Pancreas (tissue), 10 donors: ENCODE results near the gene KCMF1. TPM values are rescaled to one million over a fixed set of nuclear protein-coding genes. Genes with fewer than 3 reads are reported as not detected.

Experiments
- ATAC-seq, 4 donors: fragments of 200-7000 bp; cut with Tn5 transposase; one replicate each; pipeline versions ENCODE4 v1.8.0 to v1.9.1; 2020; ENCODE audit warnings: mild to moderate bottlenecking in 4 of 4, moderate library complexity in 4 of 4
- DNase-seq, 6 donors: peaks; one replicate each; pipeline ENCODE4 v3.0.0-alpha.2; 2020
- FAIRE-seq: peaks from 2 replicates; lab custom pipeline; 2012; peaks lifted over from hg19 to GRCh38; lab: Jason Lieb, UNC
- H3K27ac ChIP-seq, 4 donors: fragments of 200-600 bp; sonication (generic); 1 replicate in 3 of 4; 2 replicates in 1 of 4; pipeline versions ENCODE4 v1.5.0 to v1.8.0; 2020
- H3K27me3 ChIP-seq, 4 donors: fragments of 200-600 bp; one replicate each; pipeline ENCODE4 v1.8.0; 2021
- H3K36me3 ChIP-seq, 3 donors: fragments of 200-600 bp; sonication (generic) in 1 of 3; one replicate each; pipeline versions ENCODE4 v1.5.0 to v1.8.0; 2020 to 2021
- H3K4me1 ChIP-seq, 3 donors: fragments of 200-600 bp; one replicate each; pipeline ENCODE4 v1.8.0; 2021
- H3K4me3 ChIP-seq, 4 donors: fragments of 200-600 bp; sonication (generic) in 2 of 4; one replicate each; pipeline versions ENCODE4 v1.5.0 to v1.8.0; 2020 to 2021
- H3K9me3 ChIP-seq, 4 donors: fragments of 200-600 bp; one replicate each; pipeline ENCODE4 v1.8.0; 2021
- CTCF ChIP-seq, 4 donors: fragments of 200-600 bp; sonication (generic) in 3 of 4; IDR thresholded peaks; one replicate each; pipeline versions ENCODE4 v1.5.0 to v1.8.0; 2021; ENCODE audit warnings: antibody characterized with exemption in 4 of 4
- WGBS, 2 donors: extraction: QIAGEN DNeasy Blood & Tissue Kit; methylation state at CpG; one replicate each; pipeline ENCODE4 v1.1.7; 2013; 5-methylcytosine and 5-hydroxymethylcytosine counted together
- intact Hi-C, 3 donors: fragments of 100-400 bp; cut with DNase I; formaldehyde crosslinking; loops; one replicate each; pipeline versions ENCODE4 v1.11.1 to v1.14.2; 2022
- polyA plus RNA-seq, 2 donors: library from polyadenylated mRNA; stranded (reverse); fragments of 200-250 nt; gene quantifications; one replicate each; pipeline ENCODE4 v1.2.3, GENCODE V29; 2013
- total RNA-seq, 6 donors: library from RNA; stranded (reverse); fragmentation: NEBNext Ultra II Directional in 4 of 6; extraction: Animal tissue kit (Norgen Biotek cat#: 25700) in 4 of 6; gene quantifications; one replicate each; pipeline versions ENCODE4 v1.2.1 to v1.2.4, GENCODE V29; 2021 to 2023
- donor health status: healthy with polysubstance abuse.
- donor health status: DM: no; HTN: no; CAD: no; lungs with moderate emphysema.
- donor health status: DM: no; HTN: no; CAD: no.
- donor health status: control.
- donor health status: control.
- donor health status: Bipolar disorder and iron deficiency.
- donor health status: DM: yes; HTN: yes; CAD: no.
- donor health status: DM: no; HTN: no; CAD: no.
- donor health status: DM: no; HTN: no; CAD: no.
- donor health status: DM: yes; HTN: yes; CAD: no.

Gene KCMF1
- total and polyA plus RNA-seq, 8 donors = 9.9 to 102 (median 67.4) TPM

DNA sequence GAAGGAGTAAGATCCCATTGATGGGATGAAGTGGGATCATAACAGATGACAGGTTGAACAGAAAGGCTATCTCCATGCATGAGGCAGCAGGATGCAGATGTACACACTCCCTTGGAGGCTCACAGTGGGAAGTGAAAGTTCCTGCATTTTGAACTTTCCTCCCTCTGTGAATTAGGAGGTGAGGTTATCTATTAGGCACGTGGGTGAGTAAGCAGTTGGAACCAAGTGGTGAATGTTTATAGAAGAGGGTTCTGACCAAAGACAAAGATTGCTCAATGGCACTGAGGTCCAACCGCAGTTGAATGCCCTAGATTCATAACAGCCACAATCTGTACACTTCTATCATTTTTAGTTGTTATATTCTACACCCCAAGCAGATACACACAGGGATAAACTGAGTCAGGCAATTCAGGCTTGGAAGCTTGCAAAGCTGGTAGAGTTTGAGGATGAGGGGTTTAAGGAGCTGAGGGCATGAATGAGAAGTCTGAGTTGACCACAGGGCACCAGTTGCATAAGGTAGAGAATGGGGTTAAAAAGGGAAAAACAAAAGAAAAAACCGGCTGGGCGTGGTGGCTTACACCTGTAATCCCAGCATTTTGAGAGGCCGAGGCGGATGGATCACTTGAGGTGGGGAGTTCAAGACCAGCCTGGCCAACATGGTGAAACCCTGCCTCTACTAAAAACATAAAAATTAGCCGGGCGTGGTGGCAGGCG is 7.1 kb upstream of the KCMF1 start:
- DNase-seq (peak in 1 of 6 donors; percentile 20), FAIRE-seq (no peak), ATAC-seq (peak; percentile 32 to 57 (median 50))
- H3K27me3 ChIP-seq = no peaks in the 10 kb centered on the region
- peaks cover 18 to 30% (median 27%) of the 10 kb centered on the region in 3 donors for H3K4me1 ChIP-seq
- no peaks in the 10 kb centered on the region for H3K36me3 ChIP-seq
- 79% methylated on average over 9 of the region's 9 CpGs for WGBS, 2 donors
- H3K9me3 ChIP-seq = no peaks in the 10 kb centered on the region
- intact Hi-C loops = no loop called here
- no peak for TF ChIP-seq CTCF (IDR thresholded peaks at IDR 0.05)
- no peak overlapping the region for H3K4me3 ChIP-seq
- H3K27ac ChIP-seq = peak overlapping the region in 1 of 4 donors; percentile 30

- H3K9me3 ChIP-seq = no peaks in the 10 kb centered on the region
- DNase-seq (no peak), ATAC-seq (no peak), FAIRE-seq (no peak)
- no peak overlapping the region for H3K27ac ChIP-seq
- H3K4me1 ChIP-seq = peaks cover 13 to 29% (median 26%) of the 10 kb centered on the region in 3 donors
- no peaks in the 10 kb centered on the region for H3K27me3 ChIP-seq
- H3K4me3 ChIP-seq = no peak overlapping the region
- intact Hi-C loops = no loop called here
- WGBS, 2 donors = 83 to 85% methylated on average over 9 of the region's 9 CpGs
- H3K36me3 ChIP-seq = no peaks in the 10 kb centered on the region
- TF ChIP-seq CTCF (IDR thresholded peaks at IDR 0.05) = no peak
These were observed 6.4 kb upstream of the KCMF1 start for GRCh38 chr2:84964406-84965191.

DNA sequence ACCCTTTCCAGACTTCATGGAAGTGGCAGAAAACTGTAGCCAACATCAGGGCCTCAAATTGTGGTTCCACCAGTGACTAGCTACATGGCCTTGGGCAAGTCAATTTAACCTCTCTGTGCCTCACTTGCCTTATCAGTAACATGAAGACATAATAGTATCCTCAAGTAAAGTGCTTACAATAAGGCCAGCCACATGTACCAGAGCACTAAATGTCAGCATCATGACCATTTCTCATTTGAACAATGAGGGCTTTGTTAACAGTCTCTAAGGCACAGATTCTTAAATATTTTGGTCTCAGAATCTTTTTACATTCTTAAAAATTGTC is 5.8 kb upstream of the KCMF1 start:
- Histone ChIP-seq H3K36me3 (no peaks in the 10 kb centered on the region), H3K4me1 (peaks cover 11 to 29% (median 20%) of the 10 kb centered on the region in 3 donors), H3K27me3 (no peaks in the 10 kb centered on the region), H3K9me3 (no peaks in the 10 kb centered on the region), H3K4me3 (no peak overlapping the region), H3K27ac (no peak overlapping the region)
- intact Hi-C loops = no loop called here
- DNase-seq (no peak), ATAC-seq (no peak), FAIRE-seq (no peak)
- TF ChIP-seq CTCF (IDR thresholded peaks at IDR 0.05) = no peak

DNA sequence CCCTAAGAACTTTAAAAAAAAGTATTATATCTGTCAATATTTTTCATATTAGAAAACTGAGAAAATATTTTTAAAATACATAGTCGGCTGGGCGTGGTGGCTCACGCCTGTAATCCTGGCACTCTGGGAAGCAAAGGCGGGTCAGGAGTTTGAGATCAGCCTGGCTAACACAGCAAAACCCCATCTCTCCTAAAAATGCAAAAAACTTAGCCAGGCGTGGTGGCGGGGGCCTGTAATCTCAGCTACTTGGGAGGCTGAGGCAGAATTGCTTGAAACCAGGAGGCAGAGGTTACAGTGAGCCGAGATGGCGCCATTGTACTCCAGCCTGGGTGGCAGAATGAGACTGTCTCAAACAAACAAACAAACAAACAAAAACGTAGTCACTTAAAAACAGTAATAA is 5.1 kb upstream of the KCMF1 start:
- Histone ChIP-seq H3K4me3 (no peak overlapping the region), H3K27me3 (no peaks in the 10 kb centered on the region), H3K27ac (no peak overlapping the region), H3K36me3 (no peaks in the 10 kb centered on the region), H3K9me3 (no peaks in the 10 kb centered on the region), H3K4me1 (peaks cover 4 to 24% (median 13%) of the 10 kb centered on the region in 3 donors)
- 94 to 96% methylated on average over 9 of the region's 9 CpGs for WGBS, 2 donors
- DNase-seq = no peak
- TF ChIP-seq CTCF (IDR thresholded peaks at IDR 0.05) = no peak
- ATAC-seq = no peak
- intact Hi-C loops = no loop called here
- no peak for FAIRE-seq

DNA sequence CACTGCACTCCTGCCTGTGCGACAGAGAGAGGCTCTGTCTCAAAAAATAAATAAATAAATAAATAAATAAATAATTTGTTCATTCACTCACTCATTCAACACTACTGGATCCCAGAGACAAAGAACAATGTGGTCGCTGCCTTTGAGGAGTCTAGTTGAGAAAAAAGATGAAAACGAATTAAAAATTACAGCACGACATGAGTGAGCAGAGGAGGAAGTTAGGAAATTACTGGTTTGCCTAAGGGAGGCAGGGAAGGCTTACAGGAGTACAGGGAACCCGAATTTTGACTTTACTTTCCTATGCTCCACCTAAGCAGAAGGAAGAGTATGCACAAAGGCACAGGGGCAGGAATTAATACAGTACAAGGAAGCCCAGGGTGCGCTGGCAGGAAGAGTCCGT is 4.2 kb upstream of the KCMF1 start:
- Histone ChIP-seq H3K4me1 (peaks cover 4 to 20% (median 13%) of the 10 kb centered on the region in 3 donors), H3K27ac (no peak overlapping the region), H3K27me3 (no peaks in the 10 kb centered on the region), H3K9me3 (no peaks in the 10 kb centered on the region), H3K36me3 (no peaks in the 10 kb centered on the region), H3K4me3 (no peak overlapping the region)
- no peak for ATAC-seq
- FAIRE-seq = no peak
- DNase-seq = no peak
- TF ChIP-seq CTCF (IDR thresholded peaks at IDR 0.05) = no peak
- WGBS, 2 donors = 92 to 98% methylated on average over 7 of the region's 7 CpGs
- intact Hi-C loops = no loop called here
